ENCODE measurements around the gene ZNF655.
"Not testable (repeated sequence)": the region's sequence is repeated elsewhere in the genome, so short reads cannot be mapped to it uniquely, and the experiment has no call there.

Gene ZNF655

GRCh38 chr7:99562832-99563231, 4.4 kb downstream of the ZNF655 start:
- Histone ChIP-seq H3K9me3 (ENCODE audit: control insufficient read depth, insufficient read depth, low read length) (no peaks in the 10 kb centered on the region), H3K27me3 (ENCODE audit: control insufficient read depth, low read length) (no peaks in the 10 kb centered on the region), H4K20me1 (ENCODE audit: control insufficient read depth, insufficient read depth, low read depth, low read length) (peaks cover 35% of the 10 kb centered on the region; the same call in 1 of the 2 replicates), H3K79me2 (ENCODE audit: control insufficient read depth, low read length) (peaks cover 85% of the 10 kb centered on the region), H3F3A (ENCODE audit: control insufficient read depth, insufficient read depth) (no peaks in the 10 kb centered on the region), H3K27ac (ENCODE audit: low read depth, low read length) (no peak overlapping the region), H3K4me1 (ENCODE audit: control insufficient read depth, low read length) (peaks cover 16% of the 10 kb centered on the region), H3K9me2 (replicated peaks; ENCODE audit: control insufficient read depth, low read length) (no peaks in the 10 kb centered on the region), H3K36me3 (ENCODE audit: control insufficient read depth, low read length) (peaks cover 77% of the 10 kb centered on the region), H3K4me3 (ENCODE audit: low read length) (no peak overlapping the region), H3K4me2 (ENCODE audit: low read length) (no peak overlapping the region)
- no peak for TF ChIP-seq EZH2phosphoT487 (IDR thresholded peaks at IDR 0.05; ENCODE audit: borderline replicate concordance, low read length)
- TF ChIP-seq CTCF (IDR thresholded peaks at IDR 0.05; ENCODE audit: low read depth, low read length, poor library complexity, severe bottlenecking), result no peak

GRCh38 chr7:99563650-99564049, 5.2 kb downstream of the ZNF655 start:
- Histone ChIP-seq H3K4me2 (ENCODE audit: low read length) (no peak overlapping the region), H3K27ac (ENCODE audit: low read depth, low read length) (no peak overlapping the region), H3K79me2 (ENCODE audit: control insufficient read depth, low read length) (peaks cover 80% of the 10 kb centered on the region), H3K4me3 (ENCODE audit: low read length) (no peak overlapping the region), H3K36me3 (ENCODE audit: control insufficient read depth, low read length) (peaks cover 78% of the 10 kb centered on the region), H3K4me1 (ENCODE audit: control insufficient read depth, low read length) (peaks cover 16% of the 10 kb centered on the region), H3K9me3 (ENCODE audit: control insufficient read depth, insufficient read depth, low read length) (no peaks in the 10 kb centered on the region), H3F3A (ENCODE audit: control insufficient read depth, insufficient read depth) (no peaks in the 10 kb centered on the region), H3K9me2 (replicated peaks; ENCODE audit: control insufficient read depth, low read length) (no peaks in the 10 kb centered on the region), H4K20me1 (ENCODE audit: control insufficient read depth, insufficient read depth, low read depth, low read length) (peaks cover 35% of the 10 kb centered on the region; the same call in 1 of the 2 replicates), H3K27me3 (ENCODE audit: control insufficient read depth, low read length) (no peaks in the 10 kb centered on the region)
- TF ChIP-seq EZH2phosphoT487 (IDR thresholded peaks at IDR 0.05; ENCODE audit: borderline replicate concordance, low read length) (no peak), CTCF (IDR thresholded peaks at IDR 0.05; ENCODE audit: low read depth, low read length, poor library complexity, severe bottlenecking) (no peak)

DNA sequence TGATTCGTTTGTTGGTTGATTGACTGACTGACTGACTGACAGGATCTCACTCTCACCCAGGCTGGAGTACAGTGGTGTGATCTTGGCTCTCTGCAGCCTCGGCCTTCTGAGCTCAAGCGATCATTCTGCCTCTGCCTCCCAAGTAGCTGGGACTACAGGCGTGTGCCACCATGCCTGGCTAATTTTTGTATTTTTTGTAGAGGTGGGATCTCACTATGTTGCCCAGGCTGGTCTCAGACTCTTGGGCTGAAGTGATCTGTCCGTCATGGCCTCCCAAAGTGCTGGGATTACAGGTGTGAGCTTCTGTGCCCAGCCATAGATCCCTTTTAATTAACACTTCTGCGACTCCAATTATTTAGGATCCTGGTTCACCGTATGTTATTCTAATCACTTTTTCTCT, 10.3 kb downstream of the ZNF655 start:
- not testable (repeated sequence) for H3K9me2 ChIP-seq (replicated peaks; ENCODE audit: control insufficient read depth, low read length); H3K4me3 ChIP-seq (ENCODE audit: low read length); H3K4me1 ChIP-seq (ENCODE audit: control insufficient read depth, low read length); H3K27ac ChIP-seq (ENCODE audit: low read depth, low read length); H3K4me2 ChIP-seq (ENCODE audit: low read length); H3K27me3 ChIP-seq (ENCODE audit: control insufficient read depth, low read length); H4K20me1 ChIP-seq (ENCODE audit: control insufficient read depth, insufficient read depth, low read depth, low read length); H3K9me3 ChIP-seq (ENCODE audit: control insufficient read depth, insufficient read depth, low read length); H3F3A ChIP-seq (ENCODE audit: control insufficient read depth, insufficient read depth)
- Histone ChIP-seq H3K36me3 (ENCODE audit: control insufficient read depth, low read length) (peaks cover 82% of the 10 kb centered on the region), H3K79me2 (ENCODE audit: control insufficient read depth, low read length) (peaks cover 39% of the 10 kb centered on the region)

GRCh38 chr7:99571768-99572167, 13.3 kb downstream of the ZNF655 start:
- Histone ChIP-seq H3K4me2 (ENCODE audit: low read length) (no peak overlapping the region), H3F3A (ENCODE audit: control insufficient read depth, insufficient read depth) (peaks cover 12% of the 10 kb centered on the region; the same call in 1 of the 2 replicates), H3K27ac (ENCODE audit: low read depth, low read length) (no peak overlapping the region), H3K27me3 (ENCODE audit: control insufficient read depth, low read length) (no peaks in the 10 kb centered on the region), H3K9me2 (replicated peaks; ENCODE audit: control insufficient read depth, low read length) (no peaks in the 10 kb centered on the region), H3K79me2 (ENCODE audit: control insufficient read depth, low read length) (peaks cover 13% of the 10 kb centered on the region; the same call in 1 of the 2 replicates), H3K36me3 (ENCODE audit: control insufficient read depth, low read length) (peaks cover 62% of the 10 kb centered on the region), H3K4me3 (ENCODE audit: low read length) (no peak overlapping the region), H3K4me1 (ENCODE audit: control insufficient read depth, low read length) (peaks cover 8% of the 10 kb centered on the region), H4K20me1 (ENCODE audit: control insufficient read depth, insufficient read depth, low read depth, low read length) (0 out of 2 replicates have a peak, but pooled peaks cover 8% of the 10 kb centered on the region), H3K9me3 (ENCODE audit: control insufficient read depth, insufficient read depth, low read length) (no peaks in the 10 kb centered on the region)
- no peak for TF ChIP-seq EZH2phosphoT487 (IDR thresholded peaks at IDR 0.05; ENCODE audit: borderline replicate concordance, low read length)
- TF ChIP-seq CTCF (IDR thresholded peaks at IDR 0.05; ENCODE audit: low read depth, low read length, poor library complexity, severe bottlenecking), result no peak

All from DOHH2 (cell line).